HG03571 (cell line): Measurements from ENCODE around the gene STX10.
"Not testable (repeated sequence)": the region's sequence is repeated elsewhere in the genome, so short reads cannot be mapped to it uniquely, and the experiment has no call there.

Source experiments
- ATAC-seq: cut with Tn5 transposase; IDR thresholded peaks from one replicate; pipeline ENCODE4 v1.9.1; 2021; ENCODE audit not compliant: unreplicated experiment

The STX10 gene

GRCh38 chr19:13150187-13150930 is at the start of gene STX10, which contains the start of gene IER2:
STX10 (minus strand) TSS chr19:13150375; CDS start chr19:13150173, 202 bp downstream.
IER2 (plus strand) TSS chr19:13150411; CDS start chr19:13153187, 2,776 bp downstream.
- ATAC-seq = peak; percentile 33

DNA sequence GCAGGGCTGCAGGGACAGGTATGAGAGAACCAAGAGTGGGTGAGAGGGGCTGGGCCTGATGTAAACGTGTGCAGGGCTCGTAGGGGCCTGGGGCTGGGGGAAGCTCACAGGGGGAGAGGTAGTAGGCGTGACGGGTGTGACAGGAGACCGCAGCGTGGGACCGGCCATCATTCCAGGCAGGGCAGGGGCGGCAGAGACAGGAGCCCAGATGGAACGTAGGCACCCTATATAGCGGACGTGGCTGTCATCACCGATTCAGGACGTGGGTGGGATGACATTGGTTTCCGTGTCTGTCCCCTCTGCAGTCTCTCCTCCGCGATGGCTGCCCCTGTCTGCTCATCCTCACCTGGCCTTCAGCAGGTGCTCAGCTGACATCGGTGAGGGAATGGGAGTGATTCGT is 48.5 kb upstream of the STX10 start:
- no peak for ATAC-seq

DNA sequence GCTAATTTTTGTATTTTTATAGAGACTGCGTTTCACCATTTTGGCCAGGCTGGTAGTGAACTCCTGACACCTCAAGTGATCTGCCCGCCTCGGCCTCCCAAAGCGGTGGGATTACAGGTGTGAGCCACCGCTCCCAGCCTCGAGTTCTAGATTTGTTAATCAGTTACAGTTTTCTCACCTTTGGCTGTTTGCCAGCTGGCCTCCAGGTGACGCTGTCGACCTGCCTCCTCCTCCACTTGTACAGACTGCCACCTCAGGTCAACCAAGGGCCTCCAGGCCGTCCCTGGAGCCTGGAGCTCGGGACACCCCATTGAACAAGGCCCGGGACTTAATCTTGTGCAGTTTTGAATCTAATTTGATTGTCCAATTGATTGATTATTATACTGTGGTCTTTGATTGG is 45.5 kb upstream of the STX10 start:
- ATAC-seq = no peak

GRCh38 chr19:13190781-13191540 is 40.8 kb upstream of the STX10 start:
- ATAC-seq = no peak

GRCh38 chr19:13189600-13189999 is 39.4 kb upstream of the STX10 start:
- ATAC-seq = no peak

- ATAC-seq = no peak
These were observed 37.2 kb upstream of the STX10 start for GRCh38 chr19:13187419-13187818.

GRCh38 chr19:13186688-13187087 is 36.5 kb upstream of the STX10 start:
- ATAC-seq = not testable (repeated sequence)

DNA sequence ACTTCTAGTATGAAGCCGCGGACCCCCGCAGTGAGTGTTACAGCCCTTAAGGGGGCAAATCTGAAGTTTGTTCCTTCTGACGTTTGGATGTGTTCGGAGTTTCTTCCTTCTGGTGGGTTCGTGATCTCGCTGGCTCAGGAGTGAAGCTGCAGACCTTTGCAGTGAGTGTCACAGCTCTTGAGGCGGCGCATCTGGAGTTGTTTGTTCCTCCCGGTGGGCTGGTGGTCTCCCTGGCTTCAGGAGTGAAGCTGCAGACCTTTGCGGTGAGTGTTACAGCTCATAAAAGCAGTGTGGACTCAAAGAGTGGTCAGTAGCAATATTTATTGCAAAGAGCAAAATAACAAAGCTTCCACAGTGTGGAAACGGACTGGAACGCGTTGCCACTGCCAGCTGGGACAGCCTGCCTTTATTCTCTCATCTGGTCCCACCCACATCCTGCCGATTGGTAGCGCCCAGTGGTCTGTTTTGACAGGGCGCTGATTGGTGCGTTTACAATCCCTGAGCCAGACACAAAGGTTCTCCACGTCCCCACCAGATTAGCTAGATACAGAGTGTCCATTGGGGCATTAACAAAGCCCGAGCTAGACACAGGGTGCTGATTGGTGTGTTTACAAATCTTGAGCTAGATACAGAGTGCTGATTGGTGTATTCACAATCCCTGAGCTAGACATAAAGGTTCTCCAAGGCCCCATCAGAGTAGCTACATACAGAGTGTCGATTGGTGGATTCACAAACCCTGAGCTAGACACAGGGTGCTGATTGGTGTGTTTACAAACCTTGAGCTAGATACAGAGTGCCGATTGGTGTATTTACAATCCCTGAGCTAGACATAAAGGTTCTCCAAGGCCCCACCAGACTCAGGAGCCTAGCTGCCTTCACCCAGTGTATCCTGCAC is 35.8 kb upstream of the STX10 start:
- not testable (repeated sequence) for ATAC-seq

DNA sequence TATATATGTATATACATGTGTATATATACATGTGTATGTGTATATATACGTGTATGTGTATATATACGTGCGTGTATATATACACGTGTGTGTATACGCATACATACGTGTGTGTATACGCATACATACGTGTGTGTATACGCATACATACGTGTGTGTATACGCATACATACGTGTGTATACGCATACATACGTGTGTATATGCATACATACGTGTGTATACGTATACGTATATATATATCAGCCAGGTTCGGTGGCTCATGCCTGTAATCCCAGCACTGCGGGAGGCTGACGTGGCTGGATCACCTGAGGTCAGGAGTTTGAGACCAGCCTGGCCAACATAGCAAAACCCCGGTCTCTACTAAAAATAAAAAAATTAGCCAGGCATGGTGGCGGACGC is 34.8 kb upstream of the STX10 start:
- ATAC-seq = not testable (repeated sequence)

DNA sequence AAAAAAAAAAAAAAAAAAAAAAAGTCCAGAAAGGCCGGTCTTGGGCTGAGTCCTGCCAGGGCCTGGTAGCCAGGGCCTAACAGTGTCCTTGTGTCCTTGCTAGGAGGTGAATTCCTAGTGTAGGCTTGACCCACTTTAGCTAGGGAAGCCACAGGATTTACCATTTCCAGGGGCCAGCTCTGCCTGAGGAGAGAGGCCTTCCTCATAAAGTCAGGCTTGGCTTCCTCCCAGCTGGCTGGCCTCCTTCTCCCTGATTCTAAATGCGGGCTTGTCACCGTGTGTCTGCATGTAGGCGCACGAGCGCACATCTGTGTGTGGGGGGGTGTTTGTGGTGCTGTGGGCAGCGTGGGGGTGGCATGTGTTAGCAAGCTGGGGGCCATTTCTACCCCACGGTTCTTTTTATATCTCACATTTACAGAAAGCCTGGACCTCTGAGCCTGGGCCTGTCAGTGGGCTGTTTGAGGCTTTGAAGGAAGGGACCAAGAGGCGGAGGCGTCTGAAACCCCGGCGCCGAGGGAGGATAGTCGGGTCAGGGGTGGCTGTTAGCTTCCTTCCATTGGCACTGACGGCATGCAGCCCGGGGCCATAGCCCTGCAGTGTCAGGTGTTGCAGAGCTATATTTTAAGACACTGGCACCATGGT is 31.7 kb upstream of the STX10 start:
- ATAC-seq = no peak

- not testable (repeated sequence) for ATAC-seq
These were observed 28.1 kb upstream of the STX10 start for GRCh38 chr19:13178291-13178690.

DNA sequence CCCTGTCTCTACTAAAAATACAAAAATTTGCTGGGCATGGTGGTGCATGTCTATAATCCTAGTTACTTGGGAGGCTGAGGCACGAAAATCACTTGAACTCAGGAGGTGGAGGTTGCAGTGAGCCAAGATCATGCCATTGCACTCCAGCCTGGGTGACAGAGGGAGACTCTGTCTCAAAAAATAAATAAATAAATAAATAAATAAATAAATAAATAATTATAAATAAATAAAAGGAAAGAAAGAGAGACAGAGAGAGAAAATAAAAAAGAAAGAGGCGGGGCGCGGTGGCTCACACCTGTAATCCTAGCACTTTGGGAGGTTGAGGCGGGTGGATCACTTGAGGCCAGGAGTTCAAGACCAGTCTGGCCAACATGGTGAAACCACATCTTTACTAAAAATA is 27.4 kb upstream of the STX10 start:
- not testable (repeated sequence) for ATAC-seq

- no peak for ATAC-seq
These were observed 26.2 kb upstream of the STX10 start for GRCh38 chr19:13176345-13176744.

DNA sequence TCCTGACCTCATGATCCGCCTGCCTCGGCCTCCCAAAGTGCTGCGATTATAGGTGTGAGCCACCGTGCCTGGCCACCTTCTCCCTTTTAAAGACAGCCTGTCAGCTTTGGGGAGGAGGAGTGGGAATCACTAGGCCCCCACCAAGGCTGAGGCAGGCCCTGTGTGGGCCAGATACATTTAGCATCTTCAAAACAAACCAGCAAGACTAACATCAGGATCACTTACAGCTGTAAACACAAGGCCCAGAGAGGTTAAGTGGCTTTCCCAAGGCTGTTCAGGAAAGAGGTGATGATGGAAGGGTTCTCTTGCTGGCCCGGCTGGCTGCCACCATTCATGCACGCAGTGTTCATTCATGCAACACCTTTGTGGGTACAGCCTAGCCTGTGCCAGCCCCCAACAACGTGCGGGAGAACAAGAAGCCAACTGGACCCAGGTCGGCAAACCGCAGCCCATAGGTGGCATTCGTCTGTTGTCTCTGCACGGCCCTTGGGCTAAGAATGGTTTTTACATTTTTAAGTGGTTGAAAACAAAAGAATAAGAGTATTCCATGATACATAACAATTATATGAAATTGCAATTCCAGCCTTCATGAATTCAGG is 23.1 kb upstream of the STX10 start:
- ATAC-seq = no peak

DNA sequence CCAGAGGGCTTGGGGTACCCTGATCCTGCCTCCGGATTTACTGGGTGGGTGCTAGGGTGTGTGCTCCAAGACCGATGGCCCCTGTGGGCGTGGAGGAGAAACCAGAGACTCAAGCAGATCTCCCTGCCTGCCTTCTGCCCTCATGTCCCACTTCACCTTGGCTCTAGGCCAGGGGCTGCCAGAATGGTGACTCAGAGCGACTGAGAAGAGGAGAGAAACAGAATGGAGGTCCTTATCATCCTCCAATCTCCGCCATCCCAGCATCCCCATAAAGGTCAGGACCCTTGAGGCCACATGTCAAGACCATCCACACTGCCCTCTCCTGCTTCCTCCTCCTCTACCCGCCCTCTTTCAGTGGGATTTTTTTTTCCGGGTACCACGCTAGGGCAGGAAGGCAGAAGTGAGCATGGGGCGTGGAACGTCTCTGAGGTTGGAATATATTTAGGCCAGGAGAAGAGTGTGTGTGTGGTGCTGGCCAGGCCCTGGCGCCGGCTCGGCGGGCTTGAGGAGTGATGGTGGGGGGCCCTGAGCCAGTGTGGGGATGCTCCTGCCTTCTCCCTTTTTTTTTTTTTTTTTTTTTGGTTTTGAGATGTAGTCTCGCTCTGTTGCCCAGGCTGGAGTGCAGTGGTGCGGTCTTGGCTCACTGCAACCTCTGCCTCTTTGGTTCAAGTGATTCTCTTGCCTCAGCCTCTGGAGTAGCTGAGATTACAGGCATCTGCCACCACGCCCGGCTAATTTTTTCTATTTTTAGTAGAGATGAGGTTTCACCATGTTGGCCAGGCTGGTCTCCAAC is 22.4 kb upstream of the STX10 start:
- ATAC-seq = no peak

GRCh38 chr19:13171146-13171545 is 21.0 kb upstream of the STX10 start:
- ATAC-seq = no peak

DNA sequence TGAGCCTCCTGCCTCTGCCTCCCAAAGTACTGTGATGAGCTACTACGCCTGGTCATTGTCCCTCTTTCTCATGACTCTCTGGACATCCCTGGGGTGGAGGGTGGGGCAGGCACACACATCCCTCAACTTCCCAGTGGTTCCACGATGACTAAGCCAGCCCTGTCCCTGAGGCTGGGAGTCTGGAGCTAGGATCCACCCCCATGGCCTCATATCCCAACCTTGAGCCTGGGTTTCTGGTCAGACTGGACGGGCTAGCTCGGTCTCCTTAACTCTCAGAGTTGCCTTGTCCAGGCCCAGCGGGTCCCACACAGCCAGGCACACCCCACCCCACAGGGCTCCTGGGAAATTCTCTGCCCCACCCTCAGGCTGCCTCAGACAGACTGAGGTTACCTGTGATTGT is 19.6 kb upstream of the STX10 start:
- no peak for ATAC-seq

- not testable (repeated sequence) for ATAC-seq
These were observed 16.0 kb upstream of the STX10 start for GRCh38 chr19:13166151-13166550.

DNA sequence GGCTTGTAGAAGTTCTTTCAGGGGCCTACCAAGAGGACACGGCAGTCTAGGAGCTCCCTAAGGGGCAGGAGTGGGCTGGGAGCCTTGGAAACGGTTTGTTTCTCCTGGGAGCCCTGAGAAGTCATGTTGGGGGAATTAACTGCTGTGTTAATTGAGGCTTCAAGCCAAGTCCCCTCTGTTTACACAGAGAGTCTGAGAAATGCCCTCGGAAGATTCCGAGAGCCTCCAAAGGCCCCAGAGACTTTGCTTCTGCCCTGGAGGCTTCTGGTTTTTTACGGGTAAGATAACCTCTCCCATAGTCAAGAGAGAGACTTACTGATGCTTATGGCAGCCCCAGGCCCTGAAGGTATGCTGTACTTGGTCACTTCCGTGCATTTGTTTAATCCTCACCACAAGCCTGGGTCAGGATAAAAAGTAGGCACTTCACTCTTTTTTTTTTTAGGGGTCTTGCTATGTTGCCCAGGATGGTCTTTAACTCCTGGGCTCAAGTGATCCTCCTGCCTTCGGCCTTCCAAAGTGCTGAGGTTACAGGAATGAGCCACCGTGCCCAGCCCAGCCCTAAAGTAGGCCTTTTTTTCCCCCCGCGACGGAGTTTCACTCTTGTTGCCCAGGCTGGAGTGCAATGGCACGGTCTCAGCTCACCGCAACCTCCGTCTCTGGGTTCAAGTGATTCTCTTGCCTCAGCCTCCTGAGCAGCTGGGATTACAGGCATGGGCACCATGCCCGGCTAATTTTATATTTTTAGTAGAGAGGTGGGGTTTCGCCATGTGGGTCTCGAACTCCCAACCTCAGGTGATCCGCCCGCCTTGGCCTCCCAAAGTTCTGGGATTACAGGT is 15.2 kb upstream of the STX10 start:
- ATAC-seq = no peak
